ENCODE data around the gene SAPCD2.

GRCh38 chr9:137079401-137079787, 9.0 kb upstream of the SAPCD2 start:
- TF ChIP-seq POLR2AphosphoS5 (IDR thresholded peaks at IDR 0.05), result no peak
- no peak for TF ChIP-seq CTCF (IDR thresholded peaks at IDR 0.05; ENCODE audit: poor library complexity, severe bottlenecking)
- no peak for TF ChIP-seq TAF1 (IDR thresholded peaks at IDR 0.05; ENCODE audit: low read depth)
- no peak for TF ChIP-seq EP300 (conservative IDR thresholded peaks at IDR 0.05; ENCODE audit: poor library complexity, severe bottlenecking)
- no peak for TF ChIP-seq RAD21 (conservative IDR thresholded peaks at IDR 0.05)
- TF ChIP-seq SMC3 (conservative IDR thresholded peaks at IDR 0.05; ENCODE audit: poor library complexity), result no peak
